HL-60/S4 treated with retinoic acid at 250 ng/mL for 4 days and 3 days (cell line): ENCODE results near the gene FGA.

Experiments used
- in situ Hi-C: fragments of 300-500 bp; cut with MboI; formaldehyde crosslinking; loops from 2 replicates; pipeline ENCODE4 v1.7.0; 2022; ENCODE audit warnings: low sequenced_read_pairs

FGA gene

DNA sequence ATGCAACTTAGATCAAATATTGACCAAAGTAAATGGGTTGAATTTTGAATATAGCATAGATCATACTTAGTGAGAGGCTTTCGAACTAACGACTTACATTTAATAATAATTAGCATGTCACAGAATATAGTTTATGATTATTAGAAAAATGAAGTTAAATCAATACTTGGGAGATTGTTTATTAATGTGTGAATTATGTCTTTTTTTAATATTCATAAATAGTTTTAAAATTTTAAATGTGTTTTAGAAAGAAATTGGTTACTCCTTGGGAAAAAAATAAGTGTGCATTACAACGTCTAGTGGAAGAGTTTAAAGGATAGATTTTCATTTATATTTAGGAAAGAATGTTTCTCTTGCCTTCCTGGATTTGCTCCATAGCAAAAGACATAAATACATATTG lies 7.3 kb downstream of the FGA start:
- in situ Hi-C loops, result no loop called here

- in situ Hi-C loops, result no loop called here
These were observed 7.8 kb downstream of the FGA start for GRCh38 chr4:154582723-154583122.

GRCh38 chr4:154579927-154580326 lies 10.6 kb downstream of the FGA start:
- in situ Hi-C loops, result no loop called here

GRCh38 chr4:154578919-154579318 lies 11.6 kb downstream of the FGA start:
- in situ Hi-C loops, result no loop called here

DNA sequence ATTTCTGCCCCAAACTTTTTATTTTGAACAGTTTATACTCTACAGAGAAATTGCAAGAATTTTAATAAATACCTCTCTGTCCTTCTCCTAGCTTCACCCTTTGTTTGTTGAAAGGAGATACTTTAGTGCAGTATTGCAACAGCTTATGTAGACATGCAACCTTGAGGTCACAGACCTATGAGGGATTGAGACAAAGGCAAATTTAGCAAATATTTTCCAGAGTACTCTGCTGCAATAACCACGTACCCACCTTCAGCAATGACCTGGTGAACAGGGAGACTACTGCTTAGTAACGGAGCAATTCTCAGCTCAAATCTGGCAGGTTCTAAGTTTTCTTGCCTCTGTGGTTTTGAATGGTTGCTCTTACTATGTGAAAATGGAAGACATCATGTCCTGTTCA lies 13.2 kb downstream of the FGA start:
- in situ Hi-C loops, result no loop called here

GRCh38 chr4:154574311-154574710 lies 16.2 kb downstream of the FGA start:
- in situ Hi-C loops, result no loop called here

DNA sequence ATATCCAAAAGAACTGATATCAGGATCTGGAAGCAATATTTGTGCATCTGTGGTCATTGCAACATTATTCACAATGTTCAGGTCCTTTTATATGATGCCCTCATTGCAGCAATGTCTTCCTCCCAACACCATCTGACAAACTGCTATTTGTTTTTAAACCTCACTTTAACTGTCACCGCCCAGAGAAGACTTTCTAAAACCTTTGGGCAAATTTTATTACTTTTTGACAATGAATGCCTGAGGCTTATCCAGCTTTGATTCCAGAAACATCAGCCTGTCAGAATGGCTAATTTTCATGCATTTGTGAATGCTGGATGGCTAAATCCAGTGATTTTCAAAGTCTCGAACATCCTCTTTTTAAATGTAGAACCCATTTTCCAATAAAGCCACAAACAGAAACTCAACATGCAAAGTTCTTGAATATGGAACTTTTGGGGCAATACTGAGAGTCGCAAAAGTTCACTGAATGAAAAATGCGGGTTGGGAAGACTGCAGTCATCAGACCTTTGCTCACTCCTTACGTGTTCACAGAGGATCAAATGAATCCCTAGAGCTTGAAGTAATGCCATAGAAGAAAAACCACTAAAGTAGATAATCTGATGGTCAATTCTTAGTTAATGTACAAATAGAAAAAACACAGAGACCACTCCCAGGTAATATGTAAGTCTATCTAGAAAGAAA lies 17.2 kb downstream of the FGA start:
- in situ Hi-C loops, result no loop called here

GRCh38 chr4:154569584-154569983 lies 21.0 kb downstream of the FGA start:
- in situ Hi-C loops, result no loop called here

DNA sequence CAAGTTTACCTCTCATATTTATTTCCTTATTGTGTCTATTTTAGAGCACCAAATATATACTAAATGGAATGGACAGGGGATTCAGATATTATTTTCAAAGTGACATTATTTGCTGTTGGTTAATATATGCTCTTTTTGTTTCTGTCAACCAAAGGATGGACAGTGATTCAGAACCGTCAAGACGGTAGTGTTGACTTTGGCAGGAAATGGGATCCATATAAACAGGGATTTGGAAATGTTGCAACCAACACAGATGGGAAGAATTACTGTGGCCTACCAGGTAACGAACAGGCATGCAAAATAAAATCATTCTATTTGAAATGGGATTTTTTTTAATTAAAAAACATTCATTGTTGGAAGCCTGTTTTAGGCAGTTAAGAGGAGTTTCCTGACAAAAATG lies 21.5 kb downstream of the FGA start:
- in situ Hi-C loops, result no loop called here

GRCh38 chr4:154566639-154567204 lies 23.8 kb downstream of the FGA start:
- in situ Hi-C loops, result no loop called here

GRCh38 chr4:154565704-154566103 lies 24.8 kb downstream of the FGA start:
- in situ Hi-C loops, result no loop called here

DNA sequence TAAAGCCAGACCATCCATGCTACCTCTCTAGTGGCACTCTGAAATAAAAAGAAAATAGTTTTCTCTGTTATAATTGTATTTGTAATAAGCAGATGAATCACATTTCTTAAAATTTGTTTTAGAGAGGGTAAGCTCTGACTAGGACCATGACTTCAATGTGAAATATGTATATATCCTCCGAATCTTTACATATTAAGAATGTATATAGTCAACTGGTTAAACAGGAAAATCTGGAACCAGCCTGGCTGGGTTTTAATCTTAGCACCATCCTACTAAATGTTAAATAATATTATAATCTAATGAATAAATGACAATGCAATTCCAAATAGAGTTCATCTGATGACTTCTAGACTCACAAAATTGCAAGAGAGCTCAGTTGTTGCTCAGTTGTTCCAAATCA lies 26.2 kb downstream of the FGA start:
- in situ Hi-C loops, result no loop called here

- in situ Hi-C loops, result no loop called here
These were observed 27.8 kb downstream of the FGA start, which contains the start of gene FGB for GRCh38 chr4:154562697-154563254. TSS of gene FGB (plus strand) at chr4:154563011. CDS start at chr4:154563019, 8 bp downstream.

- in situ Hi-C loops, result no loop called here
These were observed 29.7 kb downstream of the FGA start for GRCh38 chr4:154560824-154561231.

GRCh38 chr4:154560419-154560801 lies 30.1 kb downstream of the FGA start:
- in situ Hi-C loops, result no loop called here

DNA sequence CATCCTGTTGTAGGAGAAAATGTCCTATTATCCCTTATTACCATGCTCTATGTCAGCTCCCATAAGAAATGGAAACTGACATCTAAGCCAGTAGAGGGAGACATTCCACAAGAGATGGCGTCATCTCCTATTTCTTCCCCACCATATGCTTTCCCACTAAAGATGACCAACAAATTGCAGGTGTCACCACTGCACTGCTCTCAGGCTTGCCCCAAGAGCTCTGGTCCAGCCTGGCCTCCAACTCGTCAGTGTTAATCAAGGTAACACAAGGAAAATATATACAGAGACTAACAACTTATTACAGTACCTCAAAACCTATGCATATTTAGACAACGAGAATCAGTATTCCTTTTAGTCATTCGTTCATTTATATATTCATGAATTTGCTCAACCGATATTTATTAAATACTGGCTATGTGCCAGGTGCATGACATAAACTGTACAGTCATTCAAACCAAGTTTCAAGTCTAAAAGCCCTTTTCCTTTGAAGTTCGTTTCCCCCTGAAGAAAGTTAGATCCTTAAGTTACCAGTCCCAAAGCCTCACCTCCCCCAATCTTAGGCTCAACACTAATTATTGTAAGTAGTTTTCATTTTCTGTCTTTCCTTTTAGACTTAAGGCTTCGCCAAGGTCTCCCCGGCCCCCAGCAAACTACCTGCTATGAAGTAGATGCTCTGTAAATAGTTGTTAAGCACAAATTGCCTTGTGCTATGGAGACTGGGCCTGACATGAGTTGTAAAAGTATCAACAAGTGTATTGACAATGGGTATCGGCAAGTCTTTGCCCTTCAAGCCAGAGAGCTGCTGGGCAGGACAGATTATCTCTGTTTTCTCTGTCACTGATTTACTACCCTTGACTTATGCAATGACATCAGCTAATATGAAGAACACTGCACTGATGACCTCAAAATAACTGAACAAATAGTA lies 30.8 kb downstream of the FGA start:
- in situ Hi-C loops, result no loop called here

DNA sequence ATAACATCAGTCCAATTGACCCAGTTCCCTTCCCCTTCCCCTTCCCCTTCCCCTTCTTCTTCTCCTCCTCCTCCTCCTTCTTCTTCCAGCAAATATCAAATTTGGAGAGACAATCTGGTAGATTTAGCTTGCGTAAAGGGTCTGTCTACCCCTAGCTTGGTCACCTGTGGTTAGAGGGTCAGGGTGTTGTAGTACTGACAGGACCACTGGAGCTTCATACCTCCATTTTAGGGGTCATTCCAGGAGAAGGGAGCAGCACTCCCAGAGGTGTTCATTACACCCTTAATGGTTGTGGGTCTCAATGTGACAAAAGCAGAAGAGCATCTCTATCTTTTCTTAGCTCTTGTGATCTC lies 31.4 kb downstream of the FGA start:
- in situ Hi-C loops, result no loop called here

GRCh38 chr4:154551872-154552686 lies 38.5 kb downstream of the FGA start:
- in situ Hi-C loops, result no loop called here

DNA sequence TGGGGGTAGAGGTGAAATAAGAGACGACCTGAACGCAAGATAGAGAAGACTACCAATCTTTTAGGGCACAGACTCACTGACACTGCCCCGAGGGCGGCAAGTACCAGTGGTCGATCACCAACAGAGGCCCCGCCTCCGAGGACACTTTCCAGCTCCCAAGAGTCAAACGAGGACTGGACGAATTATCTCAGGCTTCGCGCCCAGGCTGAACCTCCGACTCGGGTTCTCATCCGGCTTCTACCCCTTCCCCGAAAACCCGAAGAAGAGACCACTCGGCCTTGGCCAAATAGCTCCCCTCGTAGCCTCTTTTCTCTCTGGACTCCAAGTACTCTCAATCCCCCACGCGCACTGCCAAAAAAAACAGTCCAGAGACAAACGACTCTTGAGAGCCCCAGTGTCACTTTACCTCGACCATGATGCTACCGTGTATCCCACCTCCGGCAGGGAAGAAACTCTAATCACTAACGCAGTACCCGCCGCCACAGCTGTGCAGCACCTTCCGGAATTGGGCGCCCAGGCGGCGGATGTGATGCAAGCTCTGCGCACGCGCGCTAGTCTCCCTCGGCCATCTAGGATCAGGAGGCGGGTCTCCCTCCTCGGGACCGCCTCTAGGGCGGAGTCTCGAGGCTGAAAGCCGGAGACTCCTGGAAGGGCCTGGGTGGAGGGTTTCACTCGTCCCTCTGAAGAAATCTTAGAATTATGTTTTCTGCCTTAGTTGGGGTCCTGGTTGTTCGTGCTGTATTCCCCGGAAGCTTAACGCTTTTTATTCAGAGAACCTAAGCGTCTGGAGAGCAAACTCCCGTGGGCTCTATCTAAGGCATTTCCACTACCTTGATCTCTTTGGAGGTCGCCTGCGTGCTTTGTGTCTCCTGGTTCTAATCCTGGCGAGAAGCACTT lies 40.4 kb downstream of the FGA start, which contains the start of gene PLRG1:
Gene PLRG1, minus strand, starts transcription at position 507 of the 897 bp plus-strand sequence. Its CDS starts 92 bp downstream, at position 415.
- in situ Hi-C loops, result no loop called here

GRCh38 chr4:154545689-154546088 lies 44.9 kb downstream of the FGA start:
- in situ Hi-C loops, result no loop called here
